Coronary artery (tissue), 2 donors: ENCODE measurements around the gene EEF2KMT.

Experiments used
- DNase-seq: peaks from one replicate; pipeline ENCODE4 v3.0.0-alpha.2; 2017; ENCODE audit warnings: low spot score
- H3K27ac ChIP-seq, 2 donors: fragments of 200-600 bp; sonication (generic); one replicate each; pipeline ENCODE4 v1.5.1; 2016 to 2019
- H3K4me3 ChIP-seq: fragments of 200-600 bp; sonication (generic); 2 replicates; pipeline ENCODE4 v1.5.1; 2016; ENCODE audit warnings: mild to moderate bottlenecking, moderate library complexity
- CTCF ChIP-seq: fragments of 200-600 bp; sonication (generic); IDR thresholded peaks from one replicate; pipeline ENCODE4 v1.5.1; 2019; ENCODE audit warnings: antibody characterized with exemption

EEF2KMT gene

GRCh38 chr16:5041600-5042133, 55.9 kb downstream of the EEF2KMT start:
- no peak overlapping the region for H3K4me3 ChIP-seq
- no peak for TF ChIP-seq CTCF
- DNase-seq = no peak
- H3K27ac ChIP-seq = no peak overlapping the region

- TF ChIP-seq CTCF = no peak
- no peak for DNase-seq
- H3K4me3 ChIP-seq = no peak overlapping the region
- H3K27ac ChIP-seq = no peak overlapping the region
These were observed 57.1 kb downstream of the EEF2KMT start for GRCh38 chr16:5040451-5040850.

- no peak for TF ChIP-seq CTCF
- Histone ChIP-seq H3K4me3 (no peak overlapping the region), H3K27ac (no peak overlapping the region)
- no peak for DNase-seq
These were observed 61.1 kb downstream of the EEF2KMT start for GRCh38 chr16:5036228-5037156.

GRCh38 chr16:5035909-5036227, 61.7 kb downstream of the EEF2KMT start:
- DNase-seq = no peak
- Histone ChIP-seq H3K4me3 (no peak overlapping the region), H3K27ac (no peak overlapping the region)
- no peak for TF ChIP-seq CTCF
